CD4-positive, alpha-beta memory T cell (primary cell): ENCODE data around the gene DHDH. TPM values are rescaled to one million over a fixed set of nuclear protein-coding genes. Genes with fewer than 3 reads are reported as not detected.
A peak's percentile ranks its signal among the peaks of the same experiment; 100 is the strongest.

Experiments used
- CTCF ChIA-PET: fragments of 350-600 bp; sonication (Branson Sonifier 250); formaldehyde crosslinking; loops from one replicate; lab custom pipeline; 2021; ENCODE audit warnings: inconsistent platforms; ENCODE audit not compliant: partially characterized antibody; lab: Charles Lee
- POLR2A ChIA-PET: fragments of 350-600 bp; sonication (Branson Sonifier 250); formaldehyde crosslinking; loops from one replicate; lab custom pipeline; 2021; ENCODE audit not compliant: partially characterized antibody; lab: Charles Lee
- DNase-seq, 5 donors: peaks; one replicate each; pipeline versions ENCODE4 v3.0.0 to v3.0.0-alpha.2; 2020 to 2022; ENCODE audit warnings: mixed read lengths in 1 of 5
- H3K27ac ChIP-seq: one replicate; pipeline ENCODE4 v1.7.0; 2013; ENCODE audit warnings: low read depth, low read length
- H3K27me3 ChIP-seq: 2 replicates; pipeline ENCODE4 v1.7.0; 2013; ENCODE audit warnings: mild to moderate bottlenecking, low read length, moderate library complexity; ENCODE audit not compliant: insufficient read depth
- H3K36me3 ChIP-seq: 2 replicates; pipeline ENCODE4 v1.7.0; 2013; ENCODE audit warnings: mild to moderate bottlenecking, low read length, moderate library complexity; ENCODE audit not compliant: insufficient read depth
- H3K4me1 ChIP-seq: 2 replicates; pipeline ENCODE4 v1.7.0; 2013; ENCODE audit warnings: mild to moderate bottlenecking, low read length, moderate library complexity; ENCODE audit not compliant: insufficient read depth
- H3K4me3 ChIP-seq, 2 donors: one replicate each; pipeline ENCODE4 v1.7.0; 2013; ENCODE audit warnings: low read length in 2 of 2, mild to moderate bottlenecking in 1 of 2
- H3K9me3 ChIP-seq, 2 donors: one replicate each; pipeline ENCODE4 v1.7.0; 2013; ENCODE audit warnings: low read length in 2 of 2, control low read depth in 1 of 2; ENCODE audit not compliant: control insufficient read depth in 1 of 2
- H3K27ac Mint-ChIP-seq, 7 donors: one replicate each; pipeline ENCODE4 v1.8.0; 2020 to 2021; ENCODE audit warnings: mixed read lengths in 7 of 7, mild to moderate bottlenecking in 6 of 7, inconsistent platforms in 3 of 7, moderate library complexity in 3 of 7
- H3K27me3 Mint-ChIP-seq, 2 donors: one replicate each; pipeline ENCODE4 v1.8.0; 2020 to 2021; ENCODE audit warnings: mixed read lengths in 2 of 2
- H3K36me3 Mint-ChIP-seq, 2 donors: one replicate each; pipeline ENCODE4 v1.8.0; 2020 to 2021; ENCODE audit warnings: mixed read lengths in 2 of 2, inconsistent platforms in 1 of 2, mild to moderate bottlenecking in 1 of 2
- H3K4me1 Mint-ChIP-seq, 4 donors: one replicate each; pipeline ENCODE4 v1.8.0; 2020 to 2021; ENCODE audit warnings: mixed read lengths in 4 of 4, mild to moderate bottlenecking in 1 of 4
- H3K4me3 Mint-ChIP-seq, 8 donors: one replicate each; pipeline ENCODE4 v1.8.0; 2020 to 2021; ENCODE audit warnings: mixed read lengths in 8 of 8, mild to moderate bottlenecking in 7 of 8, moderate library complexity in 6 of 8, inconsistent platforms in 3 of 8
- H3K9me3 Mint-ChIP-seq, 8 donors: one replicate each; pipeline ENCODE4 v1.8.0; 2020 to 2021; ENCODE audit warnings: mixed read lengths in 8 of 8, mild to moderate bottlenecking in 5 of 8, inconsistent platforms in 3 of 8, moderate library complexity in 1 of 8
- intact Hi-C: fragments of 100-400 bp; cut with micrococcal nuclease; formaldehyde crosslinking; loops from one replicate; pipeline ENCODE4 v1.15.1; 2023
- polyA plus RNA-seq, 2 donors: library from polyadenylated mRNA; unstranded; fragments of 300-500 nt; fragmentation: Illumina TruSeq; gene quantifications; one replicate each; pipeline ENCODE4 v1.2.3, GENCODE V29; 2021
- total RNA-seq, 2 experiments: library from RNA; stranded (reverse); gene quantifications; one replicate each; pipeline ENCODE4 v1.2.3, GENCODE V29; 2021

DHDH gene
- total and polyA plus RNA-seq, 4 experiments from 2014 or later = 0.60 to 1.6 (median 1.2) TPM

GRCh38 chr19:48964205-48965039, 30.9 kb downstream of the DHDH start:
- H3K27me3 ChIP-seq = no peaks in the 10 kb centered on the region
- POLR2A ChIA-PET = interaction anchor here (0.9 to 5.6 kb wide), 16 partner anchors 10 to 677 kb away, joined by 3 to 134 read pairs (median 6); partner anchors contain the start of genes BAX, CA11, DHDH and GYS1
- peak overlapping the region; percentile 58 for H3K27ac ChIP-seq
- H3K4me3 ChIP-seq = peak overlapping the region; percentile 34 to 73
- peaks cover 48% of the 10 kb centered on the region for H3K4me1 ChIP-seq
- no peak for DNase-seq
- Mint-ChIP-seq H3K4me1 (peaks cover 30 to 67% (median 46%) of the 10 kb centered on the region in 4 donors), H3K9me3 (peaks cover 0 to 1% (median 0%) of the 10 kb centered on the region in 8 donors), H3K27me3 (no peaks in the 10 kb centered on the region), H3K27ac (peak overlapping the region; percentile 77 to 98 (median 90)), H3K4me3 (peak overlapping the region; percentile 77 to 100 (median 96)), H3K36me3 (peaks cover 13 to 28% of the 10 kb centered on the region in 2 donors)
- no peaks in the 10 kb centered on the region for H3K9me3 ChIP-seq
- intact Hi-C loops = loop anchor here (1.0 to 5.0 kb wide), 5 partner anchors 10 to 317 kb away; partner anchors contain the start of genes BAX, CA11, DHDH and NUCB1
- peaks cover 8% of the 10 kb centered on the region for H3K36me3 ChIP-seq
- CTCF ChIA-PET = interaction anchor here (0.7 to 3.4 kb wide), 2 partner anchors 29 to 176 kb away, joined by 3 to 20 read pairs; partner anchors contain the start of genes GYS1 and RUVBL2

- H3K27me3 ChIP-seq = no peaks in the 10 kb centered on the region
- peaks cover 43% of the 10 kb centered on the region for H3K4me1 ChIP-seq
- Mint-ChIP-seq H3K27me3 (no peaks in the 10 kb centered on the region), H3K4me3 (peak within 1 kb of the TSS; percentile 93 to 100 (median 96)), H3K27ac (peak within 1 kb of the TSS; percentile 96 to 100 (median 97)), H3K36me3 (peaks cover 13 to 32% of the 10 kb centered on the region in 2 donors), H3K9me3 (peaks cover 0 to 1% (median 0%) of the 10 kb centered on the region in 8 donors), H3K4me1 (peaks cover 30 to 67% (median 46%) of the 10 kb centered on the region in 4 donors)
- ChIA-PET CTCF (interaction anchor here (0.6 to 3.4 kb wide), 5 partner anchors 11 to 129 kb away, joined by 3 to 20 read pairs (median 3); partner anchors contain the start of genes GYS1, HSD17B14 and RUVBL2), POLR2A (interaction anchor here (0.7 to 5.6 kb wide), 29 partner anchors 11 to 964 kb away, joined by 3 to 134 read pairs (median 4); partner anchors contain the start of genes ATF5, BAX, CA11 and DHDH)
- peak within 1 kb of the TSS; percentile 64 for H3K27ac ChIP-seq
- intact Hi-C loops = loop anchor here (1.0 to 5.0 kb wide), 5 partner anchors 11 to 318 kb away; partner anchors contain the start of genes BAX, CA11, DHDH and NUCB1
- H3K9me3 ChIP-seq = no peaks in the 10 kb centered on the region
- DNase-seq = peak; percentile 81 to 87 (median 85)
- peaks cover 16% of the 10 kb centered on the region for H3K36me3 ChIP-seq
- peak within 1 kb of the TSS; percentile 84 to 91 for H3K4me3 ChIP-seq
These were observed 31.7 kb downstream of the DHDH start, which contains the start of gene FTL for GRCh38 chr19:48965040-48965805. FTL (plus strand) TSS chr19:48965309; CDS start chr19:48965508, 199 bp downstream.

- Mint-ChIP-seq H3K36me3 (peaks cover 16 to 36% of the 10 kb centered on the region in 2 donors), H3K27ac (peak overlapping the region; percentile 96 to 100 (median 97)), H3K4me1 (peaks cover 31 to 69% (median 49%) of the 10 kb centered on the region in 4 donors), H3K4me3 (peak overlapping the region; percentile 93 to 100 (median 96)), H3K9me3 (peaks cover 0 to 1% (median 0%) of the 10 kb centered on the region in 8 donors), H3K27me3 (no peaks in the 10 kb centered on the region)
- POLR2A ChIA-PET = interaction anchor here (0.7 to 5.6 kb wide), 27 partner anchors 11 to 963 kb away, joined by 3 to 134 read pairs (median 4); partner anchors contain the start of genes ATF5, BAX, CA11 and DHDH
- H3K27ac ChIP-seq = peak overlapping the region; percentile 64
- intact Hi-C loops = loop anchor here (1.0 to 5.0 kb wide), 5 partner anchors 12 to 319 kb away; partner anchors contain the start of genes BAX, CA11, DHDH and NUCB1
- CTCF ChIA-PET = interaction anchor here (0.6 to 3.4 kb wide), 9 partner anchors 12 to 178 kb away, joined by 3 to 20 read pairs (median 4); partner anchors contain the start of genes GYS1, HSD17B14 and RUVBL2
- H3K4me3 ChIP-seq = peak overlapping the region; percentile 84 to 91
- DNase-seq = peak; percentile 88 to 95 (median 89)
- H3K9me3 ChIP-seq = no peaks in the 10 kb centered on the region
- H3K27me3 ChIP-seq = no peaks in the 10 kb centered on the region
- H3K4me1 ChIP-seq = peaks cover 48% of the 10 kb centered on the region
- H3K36me3 ChIP-seq = peaks cover 17% of the 10 kb centered on the region
These were observed 32.5 kb downstream of the DHDH start for GRCh38 chr19:48965806-48966540.

GRCh38 chr19:48966541-48967345, 33.2 kb downstream of the DHDH start:
- Histone ChIP-seq H3K4me3 (peak overlapping the region; percentile 84 to 91), H3K36me3 (peaks cover 17% of the 10 kb centered on the region), H3K9me3 (no peaks in the 10 kb centered on the region), H3K27me3 (no peaks in the 10 kb centered on the region), H3K4me1 (peaks cover 49% of the 10 kb centered on the region), H3K27ac (peak overlapping the region; percentile 64)
- H3K4me1 Mint-ChIP-seq = peaks cover 33 to 64% (median 48%) of the 10 kb centered on the region in 4 donors
- intact Hi-C loops = loop anchor here (5.0 kb wide), 1 partner anchor 319 kb away; the partner anchor contains the start of gene CA11
- H3K27me3 Mint-ChIP-seq = no peaks in the 10 kb centered on the region
- H3K9me3 Mint-ChIP-seq = no peaks in the 10 kb centered on the region
- H3K4me3 Mint-ChIP-seq = peak overlapping the region; percentile 93 to 100 (median 96)
- POLR2A ChIA-PET = interaction anchor here (0.9 to 5.6 kb wide), 21 partner anchors 8 to 962 kb away, joined by 3 to 134 read pairs (median 5); partner anchors contain the start of genes ATF5, BAX, DHDH and GYS1
- H3K36me3 Mint-ChIP-seq = peaks cover 19 to 39% of the 10 kb centered on the region in 2 donors
- H3K27ac Mint-ChIP-seq = peak overlapping the region in 6 of 7 donors; percentile 5 to 98 (median 96)
- CTCF ChIA-PET = interaction anchor here (0.8 to 5.4 kb wide), 10 partner anchors 12 to 179 kb away, joined by 3 to 50 read pairs (median 4); partner anchors contain the start of genes GYS1, HSD17B14 and RUVBL2
- no peak for DNase-seq

- no peaks in the 10 kb centered on the region for H3K9me3 Mint-ChIP-seq
- H3K27ac ChIP-seq = no peak overlapping the region
- peaks cover 19 to 39% of the 10 kb centered on the region in 2 donors for H3K36me3 Mint-ChIP-seq
- POLR2A ChIA-PET = interaction anchor here (0.8 to 5.6 kb wide), 15 partner anchors 8 to 179 kb away, joined by 3 to 134 read pairs (median 5); partner anchors contain the start of genes BAX, GYS1, NUCB1 and PPP1R15A
- H3K4me1 ChIP-seq = peaks cover 41% of the 10 kb centered on the region
- CTCF ChIA-PET = interaction anchor here (0.8 to 5.4 kb wide), 7 partner anchors 26 to 180 kb away, joined by 4 to 50 read pairs (median 8); partner anchors contain the start of genes GYS1, HSD17B14 and RUVBL2
- H3K36me3 ChIP-seq = peaks cover 17% of the 10 kb centered on the region
- peaks cover 28 to 55% (median 40%) of the 10 kb centered on the region in 4 donors for H3K4me1 Mint-ChIP-seq
- H3K27ac Mint-ChIP-seq = peak overlapping the region in 2 of 7 donors; percentile 69 to 98
- no peaks in the 10 kb centered on the region for H3K27me3 Mint-ChIP-seq
- H3K4me3 ChIP-seq = no peak overlapping the region
- no peaks in the 10 kb centered on the region for H3K27me3 ChIP-seq
- peak overlapping the region in 5 of 8 donors; percentile 1 to 46 (median 17) for H3K4me3 Mint-ChIP-seq
- intact Hi-C loops = loop anchor here (5.0 kb wide), 1 partner anchor 320 kb away; the partner anchor contains the start of gene CA11
- no peak for DNase-seq
- no peaks in the 10 kb centered on the region for H3K9me3 ChIP-seq
These were observed 34.1 kb downstream of the DHDH start for GRCh38 chr19:48967346-48968178.
